ENCODE data around the gene FGD2.

GRCh38 chr6:37036146-37036545 is 30.7 kb downstream of the FGD2 start:
- TF ChIP-seq CTCF (IDR thresholded peaks at IDR 0.05; ENCODE audit: insufficient read depth, low read length), result no peak
- TF ChIP-seq POLR2AphosphoS5 (IDR thresholded peaks at IDR 0.05; ENCODE audit: low read depth), result no peak
- no peak for TF ChIP-seq REST (IDR thresholded peaks at IDR 0.05; ENCODE audit: insufficient replicate concordance, low read depth)
- TF ChIP-seq SPI1 (IDR thresholded peaks at IDR 0.05; ENCODE audit: borderline replicate concordance, low read depth), result no peak
- no peak for TF ChIP-seq GABPA (IDR thresholded peaks at IDR 0.05; ENCODE audit: low read depth)
